Vagina (tissue), 2 donors: ENCODE results near the gene TSTD1.

ENCODE experiments used
- POLR2A ChIP-seq, 2 donors: fragments of 450-650 bp; IDR thresholded peaks; one replicate each; pipeline ENCODE4 v1.6.1; 2017; ENCODE audit warnings: antibody characterized with exemption in 2 of 2, mild to moderate bottlenecking in 2 of 2, moderate library complexity in 2 of 2
- TF ChIP-seq, protein P1 (sequence below), 3 experiments: fragments of 450-650 bp in 2 of 3; fragments of 200-600 bp in 1 of 3; sonication (generic) in 1 of 3; IDR thresholded peaks; one replicate each; pipeline ENCODE4 v1.5.1; 2017 to 2019; ENCODE audit warnings: antibody characterized with exemption in 3 of 3, mild to moderate bottlenecking in 2 of 3, moderate library complexity in 2 of 3

DNA sequence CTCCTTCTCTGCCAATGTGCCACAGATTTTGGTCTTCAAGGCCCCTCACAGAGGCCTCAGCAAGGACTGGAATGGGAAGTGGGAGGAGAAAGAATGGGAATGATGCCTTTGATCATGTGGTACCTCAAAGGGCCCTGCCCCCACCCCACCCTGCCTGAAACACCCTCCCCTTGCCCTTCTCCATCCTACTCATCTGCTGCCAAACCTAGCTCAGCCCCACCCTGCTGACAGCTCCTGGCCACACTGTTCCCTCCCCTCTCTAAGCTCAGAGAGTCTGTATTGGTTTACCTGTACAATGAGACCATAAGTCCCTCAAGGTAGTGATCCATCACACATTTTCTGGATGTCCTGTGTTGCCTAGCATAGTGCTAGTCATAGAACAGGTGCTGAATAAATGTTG, 37.6 kb upstream of the TSTD1 start:
- TF ChIP-seq, protein P1, sequence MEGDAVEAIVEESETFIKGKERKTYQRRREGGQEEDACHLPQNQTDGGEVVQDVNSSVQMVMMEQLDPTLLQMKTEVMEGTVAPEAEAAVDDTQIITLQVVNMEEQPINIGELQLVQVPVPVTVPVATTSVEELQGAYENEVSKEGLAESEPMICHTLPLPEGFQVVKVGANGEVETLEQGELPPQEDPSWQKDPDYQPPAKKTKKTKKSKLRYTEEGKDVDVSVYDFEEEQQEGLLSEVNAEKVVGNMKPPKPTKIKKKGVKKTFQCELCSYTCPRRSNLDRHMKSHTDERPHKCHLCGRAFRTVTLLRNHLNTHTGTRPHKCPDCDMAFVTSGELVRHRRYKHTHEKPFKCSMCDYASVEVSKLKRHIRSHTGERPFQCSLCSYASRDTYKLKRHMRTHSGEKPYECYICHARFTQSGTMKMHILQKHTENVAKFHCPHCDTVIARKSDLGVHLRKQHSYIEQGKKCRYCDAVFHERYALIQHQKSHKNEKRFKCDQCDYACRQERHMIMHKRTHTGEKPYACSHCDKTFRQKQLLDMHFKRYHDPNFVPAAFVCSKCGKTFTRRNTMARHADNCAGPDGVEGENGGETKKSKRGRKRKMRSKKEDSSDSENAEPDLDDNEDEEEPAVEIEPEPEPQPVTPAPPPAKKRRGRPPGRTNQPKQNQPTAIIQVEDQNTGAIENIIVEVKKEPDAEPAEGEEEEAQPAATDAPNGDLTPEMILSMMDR (IDR thresholded peaks at IDR 0.05) = no peak
- no peak for TF ChIP-seq POLR2A (IDR thresholded peaks at IDR 0.05)
